Heart left ventricle (tissue), 13 donors: Measurements from ENCODE around the gene ARHGAP8.

ENCODE experiments used
- POLR2A ChIP-seq, 2 donors: fragments of 450-650 bp; IDR thresholded peaks; one replicate each; pipeline ENCODE4 v1.6.1; 2017; ENCODE audit warnings: antibody characterized with exemption in 2 of 2, mild to moderate bottlenecking in 2 of 2, moderate library complexity in 2 of 2
- TF ChIP-seq, protein P1 (sequence below), 12 donors: fragments of 200-600 bp; sonication (generic) in 4 of 12; IDR thresholded peaks; one replicate each; pipeline versions ENCODE4 v1.5.0 to v1.8.0; 2018 to 2022; ENCODE audit warnings: antibody characterized with exemption in 12 of 12, mild to moderate bottlenecking in 5 of 12
- donor health status: ischemic (EF 13 %, LVEDD 7.1; RV severe dilation, severe dysfunction).
- donor health status: DM: no; HTN: yes; CAD: no.
- donor health status: DM: no; HTN: no; CAD: no.
- donor health status: ischemic (EF 25% LVEDD 6.9; RV normal size, moderate dysfunction).
- donor health status: ischemic (EF 25% LVEDD 5.7; RV mildly dilated, moderate dysfunction).
- donor health status: ischemic (EF 35%, LVEDD 5.7; RV mildly dilated, moderate dysfunction).
- donor health status: nonischemic (EF 11% LVEDD 7.7; RV severe dilation, severe dysfunction).
- donor health status: DM: yes; HTN: yes; CAD: no.
- donor health status: PGD.
- donor health status: ischemic (EF 29% LVEDD 5.4; RV normal size, mild dysfunction).
- donor health status: nonischemic (EF 23%, LVEDD 6.1; RV moderate dilation, normal function).

- TF ChIP-seq, protein P1, sequence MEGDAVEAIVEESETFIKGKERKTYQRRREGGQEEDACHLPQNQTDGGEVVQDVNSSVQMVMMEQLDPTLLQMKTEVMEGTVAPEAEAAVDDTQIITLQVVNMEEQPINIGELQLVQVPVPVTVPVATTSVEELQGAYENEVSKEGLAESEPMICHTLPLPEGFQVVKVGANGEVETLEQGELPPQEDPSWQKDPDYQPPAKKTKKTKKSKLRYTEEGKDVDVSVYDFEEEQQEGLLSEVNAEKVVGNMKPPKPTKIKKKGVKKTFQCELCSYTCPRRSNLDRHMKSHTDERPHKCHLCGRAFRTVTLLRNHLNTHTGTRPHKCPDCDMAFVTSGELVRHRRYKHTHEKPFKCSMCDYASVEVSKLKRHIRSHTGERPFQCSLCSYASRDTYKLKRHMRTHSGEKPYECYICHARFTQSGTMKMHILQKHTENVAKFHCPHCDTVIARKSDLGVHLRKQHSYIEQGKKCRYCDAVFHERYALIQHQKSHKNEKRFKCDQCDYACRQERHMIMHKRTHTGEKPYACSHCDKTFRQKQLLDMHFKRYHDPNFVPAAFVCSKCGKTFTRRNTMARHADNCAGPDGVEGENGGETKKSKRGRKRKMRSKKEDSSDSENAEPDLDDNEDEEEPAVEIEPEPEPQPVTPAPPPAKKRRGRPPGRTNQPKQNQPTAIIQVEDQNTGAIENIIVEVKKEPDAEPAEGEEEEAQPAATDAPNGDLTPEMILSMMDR (IDR thresholded peaks at IDR 0.05): no peak
- no peak for TF ChIP-seq POLR2A (IDR thresholded peaks at IDR 0.05)
These were observed 103.5 kb downstream of the ARHGAP8 start for GRCh38 chr22:44855855-44856254.
